SK-N-SH (cell line): Measurements from ENCODE around the gene HINFP. TPM values are rescaled to one million over a fixed set of nuclear protein-coding genes. Genes with fewer than 3 reads are reported as not detected.
"Not testable (repeated sequence)": the region's sequence is repeated elsewhere in the genome, so short reads cannot be mapped to it uniquely, and the experiment has no call there.

ENCODE experiments used
- CTCF ChIA-PET: fragments of 300-600, 350-600 bp; formaldehyde crosslinking; extraction: SDS; loops from one replicate; lab custom pipeline; 2021; lab: Yijun Ruan, JAX
- POLR2A ChIA-PET: fragments of 350-600 bp; sonication (Branson Sonifier 250); formaldehyde crosslinking; extraction: SDS; loops from one replicate; lab custom pipeline; 2020; ENCODE audit warnings: antibody characterized with exemption, inconsistent platforms; lab: Yijun Ruan, JAX
- DNase-seq: peaks from one replicate; pipeline ENCODE4 v3.0.0; 2012
- H2AFZ ChIP-seq: fragments of 200-600 bp; sonication (generic); 2 replicates; pipeline ENCODE4 v1.8.1; 2016; ENCODE audit warnings: antibody characterized with exemption, mild to moderate bottlenecking, low read depth
- H3F3A ChIP-seq: fragments of 200-600 bp; sonication (generic); replicated peaks from 2 replicates; pipeline ENCODE3; 2016; ENCODE audit warnings: antibody characterized with exemption, mild to moderate bottlenecking; ENCODE audit not compliant: insufficient read depth
- H3K27ac ChIP-seq, 2 experiments: fragments of 200-500 bp in 1 of 2; fragments of 200-600 bp in 1 of 2; sonication (Bioruptor generic) in 1 of 2; sonication (generic), shearing (Covaris generic) in 1 of 2; 2 replicates each; pipeline versions ENCODE4 v1.5.1 to v1.6.1; 2014 to 2016; ENCODE audit warnings: low read depth in 2 of 2, inconsistent platforms in 1 of 2, low read length in 1 of 2, mild to moderate bottlenecking in 1 of 2, mixed read lengths in 1 of 2
- H3K27me3 ChIP-seq: fragments of 200-600 bp; sonication (generic), shearing (Covaris generic); 2 replicates; pipeline ENCODE4 v1.6.1; 2016; ENCODE audit warnings: mixed run types; ENCODE audit not compliant: insufficient read depth
- H3K36me3 ChIP-seq, 2 experiments: fragments of 200-500 bp in 1 of 2; fragments of 200-600 bp in 1 of 2; sonication (Bioruptor generic) in 1 of 2; sonication (generic) in 1 of 2; replicated peaks in 1 of 2; 2 replicates each; pipeline versions ENCODE3 to v1.5.1; 2014 to 2016; ENCODE audit warnings: low read length in 1 of 2, mild to moderate bottlenecking in 1 of 2; ENCODE audit not compliant: insufficient read depth in 2 of 2, control insufficient read depth in 1 of 2
- H3K4me1 ChIP-seq, 2 experiments: fragments of 200-500 bp in 1 of 2; fragments of 200-600 bp in 1 of 2; sonication (Bioruptor generic) in 1 of 2; sonication (generic), shearing (Covaris generic) in 1 of 2; 2 replicates each; pipeline versions ENCODE4 v1.5.1 to v1.6.1; 2014 to 2016; ENCODE audit warnings: low read depth in 1 of 2, low read length in 1 of 2, mixed run types in 1 of 2; ENCODE audit not compliant: insufficient read depth in 2 of 2, control insufficient read depth in 1 of 2
- H3K4me2 ChIP-seq: fragments of 200-600 bp; sonication (generic), shearing (Covaris generic); 2 replicates; pipeline ENCODE4 v1.6.1; 2017; ENCODE audit warnings: mixed run types
- H3K4me3 ChIP-seq, 2 experiments: fragments of 200-500 bp in 1 of 2; fragments of 200-600 bp in 1 of 2; sonication (Bioruptor generic) in 1 of 2; sonication (generic), shearing (Covaris generic) in 1 of 2; 2 replicates each; pipeline versions ENCODE4 v1.5.1 to v1.8.1; 2014 to 2016; ENCODE audit warnings: low read depth in 2 of 2, inconsistent platforms in 1 of 2, low read length in 1 of 2, mild to moderate bottlenecking in 1 of 2, mixed read lengths in 1 of 2, moderate library complexity in 1 of 2
- H3K79me2 ChIP-seq: fragments of 200-600 bp; sonication (generic); 2 replicates; pipeline ENCODE4 v1.8.1; 2017; ENCODE audit warnings: mild to moderate bottlenecking; ENCODE audit not compliant: insufficient read depth
- H3K9ac ChIP-seq: fragments of 200-600 bp; sonication (generic); 2 replicates; pipeline ENCODE4 v1.6.1; 2017; ENCODE audit warnings: mixed run types
- H3K9me2 ChIP-seq: fragments of 200-600 bp; sonication (generic); 2 replicates; pipeline ENCODE4 v1.6.1; 2017; ENCODE audit warnings: mixed run types
- H3K9me3 ChIP-seq: fragments of 200-600 bp; sonication (generic); 2 replicates; pipeline ENCODE4 v1.6.1; 2017; ENCODE audit warnings: mixed run types, mild to moderate bottlenecking, moderate library complexity
- H4K20me1 ChIP-seq: fragments of 200-600 bp; sonication (generic); 2 replicates; pipeline ENCODE4 v1.6.1; 2017; ENCODE audit warnings: mild to moderate bottlenecking, mixed run types; ENCODE audit not compliant: insufficient read depth
- FOXM1 ChIP-seq: IDR thresholded peaks from 2 replicates; pipeline ENCODE4 v1.4.0; 2012; ENCODE audit warnings: low read depth, mild to moderate bottlenecking
- RFX5 ChIP-seq: IDR thresholded peaks from 2 replicates; pipeline ENCODE4 v1.6.1; 2012; ENCODE audit warnings: mild to moderate bottlenecking, improper control_type of control experiment, low read length
- RXRA ChIP-seq: IDR thresholded peaks from 2 replicates; pipeline ENCODE4 v1.4.0; 2012; ENCODE audit warnings: low read depth, mild to moderate bottlenecking, borderline replicate concordance
- WGBS: methylation state at CpG from one replicate; pipeline ENCODE4 v1.1.6; 2017; ENCODE audit warnings: low lambda C conversion rate; 5-methylcytosine and 5-hydroxymethylcytosine counted together
- polyA plus RNA-seq, 3 experiments: library from polyadenylated mRNA; depleted of rRNA; stranded (reverse); fragments of >200 nt; gene quantifications; 2 replicates each; pipeline ENCODE4 v1.2.3, GENCODE V29; 2012
- TF ChIP-seq, protein P1 (sequence below): IDR thresholded peaks from 2 replicates; pipeline ENCODE4 v1.4.0; 2012; ENCODE audit warnings: low read depth, borderline replicate concordance

HINFP gene
- polyA plus RNA-seq, 1 of the 3 experiments (the other 2 are of a cell fraction): 21.8 TPM

DNA sequence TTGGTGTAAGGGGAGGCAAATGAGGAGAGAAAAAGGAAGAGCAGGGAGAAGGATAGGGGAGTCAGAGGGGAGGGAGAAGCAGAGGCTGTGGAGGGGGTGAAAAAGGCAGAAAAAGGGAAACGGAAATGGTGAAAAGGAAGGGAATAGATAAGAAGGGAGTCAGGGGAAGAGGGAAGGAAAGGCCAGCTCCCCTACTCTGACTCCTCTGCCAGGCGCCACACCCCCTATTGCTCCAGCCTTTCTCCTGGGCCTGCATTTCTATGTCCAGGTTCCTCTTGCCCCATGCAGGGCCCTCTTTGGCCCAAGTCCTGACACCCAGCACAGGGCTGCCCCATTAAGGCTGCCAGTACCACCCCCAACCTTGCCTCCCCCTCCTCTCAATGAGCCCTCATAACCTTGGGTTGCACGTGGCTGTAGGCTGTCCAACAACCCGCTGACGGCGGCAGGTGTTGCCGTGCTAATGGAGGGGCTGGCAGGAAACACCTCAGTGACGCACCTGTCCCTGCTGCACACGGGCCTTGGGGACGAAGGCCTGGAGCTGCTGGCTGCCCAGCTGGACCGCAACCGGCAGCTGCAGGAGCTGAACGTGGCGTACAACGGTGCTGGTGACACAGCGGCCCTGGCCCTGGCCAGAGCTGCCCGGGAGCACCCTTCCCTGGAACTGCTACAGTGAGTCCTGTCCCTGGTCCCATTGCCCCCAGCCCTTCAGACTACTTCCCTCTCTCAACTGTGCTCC, 60.5 kb downstream of the HINFP start:
- DNase-seq: no peak
- H3K9me3 ChIP-seq: no peaks in the 10 kb centered on the region
- H3K36me3 ChIP-seq: peaks cover 4 to 25% of the 10 kb centered on the region in 2 experiments
- H3K4me3 ChIP-seq: no peak overlapping the region
- H3K27ac ChIP-seq: no peak overlapping the region
- no peak overlapping the region for H3K4me2 ChIP-seq
- peaks cover 0 to 9% of the 10 kb centered on the region in 2 experiments; a peak in 1 of 4 replicates for H3K4me1 ChIP-seq
- POLR2A ChIA-PET: no interaction called here
- no peaks in the 10 kb centered on the region for H4K20me1 ChIP-seq
- H3K79me2 ChIP-seq: no peaks in the 10 kb centered on the region
- H3K27me3 ChIP-seq: no peaks in the 10 kb centered on the region
- no peaks in the 10 kb centered on the region for H3F3A ChIP-seq
- no peak overlapping the region for H2AFZ ChIP-seq
- TF ChIP-seq, protein P1, sequence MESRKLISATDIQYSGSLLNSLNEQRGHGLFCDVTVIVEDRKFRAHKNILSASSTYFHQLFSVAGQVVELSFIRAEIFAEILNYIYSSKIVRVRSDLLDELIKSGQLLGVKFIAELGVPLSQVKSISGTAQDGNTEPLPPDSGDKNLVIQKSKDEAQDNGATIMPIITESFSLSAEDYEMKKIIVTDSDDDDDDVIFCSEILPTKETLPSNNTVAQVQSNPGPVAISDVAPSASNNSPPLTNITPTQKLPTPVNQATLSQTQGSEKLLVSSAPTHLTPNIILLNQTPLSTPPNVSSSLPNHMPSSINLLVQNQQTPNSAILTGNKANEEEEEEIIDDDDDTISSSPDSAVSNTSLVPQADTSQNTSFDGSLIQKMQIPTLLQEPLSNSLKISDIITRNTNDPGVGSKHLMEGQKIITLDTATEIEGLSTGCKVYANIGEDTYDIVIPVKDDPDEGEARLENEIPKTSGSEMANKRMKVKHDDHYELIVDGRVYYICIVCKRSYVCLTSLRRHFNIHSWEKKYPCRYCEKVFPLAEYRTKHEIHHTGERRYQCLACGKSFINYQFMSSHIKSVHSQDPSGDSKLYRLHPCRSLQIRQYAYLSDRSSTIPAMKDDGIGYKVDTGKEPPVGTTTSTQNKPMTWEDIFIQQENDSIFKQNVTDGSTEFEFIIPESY: no peak
- TF ChIP-seq RXRA (no peak), FOXM1 (no peak), RFX5 (no peak)
- TF ChIP-seq, all 33 proteins: peak for 0
- Histone ChIP-seq H3K9me2 (no peaks in the 10 kb centered on the region), H3K9ac (no peak overlapping the region)
- 95% methylated on average over 9 of the region's 17 CpGs for WGBS
- CTCF ChIA-PET: interaction anchor here (0.8 to 3.9 kb wide), 5 partner anchors 13 to 820 kb away, joined by 3 to 12 read pairs (median 3); partner anchors contain the start of gene NLRX1

DNA sequence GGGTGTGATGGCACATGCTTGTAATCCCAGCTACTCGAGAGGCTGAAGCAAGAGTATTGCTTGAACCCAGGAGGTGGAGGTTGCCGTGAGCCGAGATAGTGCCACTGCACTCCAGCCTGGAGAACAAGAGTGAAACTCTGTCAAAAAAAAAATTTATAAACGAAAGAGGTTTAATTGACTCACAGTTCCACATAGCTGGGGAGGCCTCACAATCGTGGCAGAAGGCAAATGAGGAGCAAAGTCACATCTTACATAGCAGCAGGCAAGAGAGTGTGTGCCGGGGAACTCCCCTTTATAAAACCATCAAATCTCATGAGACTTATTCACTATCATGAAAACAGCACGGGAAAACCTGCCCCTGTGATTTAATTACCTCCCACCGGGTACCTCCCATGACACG, 63.0 kb downstream of the HINFP start:
- CTCF ChIA-PET: interaction anchor here (1.8 to 3.9 kb wide), 4 partner anchors 11 to 139 kb away, joined by 5 to 12 read pairs (median 8); partner anchors contain the start of gene NLRX1
- POLR2A ChIA-PET, H3K27ac ChIP-seq, H3F3A ChIP-seq, H2AFZ ChIP-seq, H3K79me2 ChIP-seq, H4K20me1 ChIP-seq, H3K9me3 ChIP-seq, H3K9ac ChIP-seq, H3K27me3 ChIP-seq, H3K4me1 ChIP-seq, H3K4me3 ChIP-seq, H3K9me2 ChIP-seq, DNase-seq, H3K4me2 ChIP-seq: not testable (repeated sequence)
- peaks cover 0 to 20% of the 10 kb centered on the region in 2 experiments for H3K36me3 ChIP-seq
- 84% methylated on average over 7 of the region's 9 CpGs for WGBS

Other genes with a start within 250 kb of the HINFP start
- gene CXCR5, start 237.7 kb upstream of the HINFP start, polyA plus RNA-seq (2012; rRNA removed): 0.02 TPM in 1 of 2 replicates, not detected in the other
- gene BCL9L, start 195.7 kb upstream of the HINFP start, polyA plus RNA-seq (2012; rRNA removed): 4.5 and 12.1 TPM in 2 replicates
- gene UPK2, start 165.3 kb upstream of the HINFP start, polyA plus RNA-seq (2012; rRNA removed): 0.15 and 0.21 TPM in 2 replicates
- not detected in 2 replicates for gene FOXR1, start 149.8 kb upstream of the HINFP start, polyA plus RNA-seq (2012; rRNA removed)
- 16.0 and 19.8 TPM in 2 replicates for gene CENATAC, start 123.4 kb upstream of the HINFP start, polyA plus RNA-seq (2012; rRNA removed)
- gene RPS25, start 103.2 kb upstream of the HINFP start, polyA plus RNA-seq (2012; rRNA removed): 2,335 and 2,688 TPM in 2 replicates
- 299 and 368 TPM in 2 replicates for gene TRAPPC4, start 102.8 kb upstream of the HINFP start, polyA plus RNA-seq (2012; rRNA removed)
- 21.8 and 22.1 TPM in 2 replicates for gene SLC37A4, start 90.7 kb upstream of the HINFP start, polyA plus RNA-seq (2012; rRNA removed)
- gene HYOU1, start 64.4 kb upstream of the HINFP start, polyA plus RNA-seq (2012; rRNA removed): 90.8 and 105 TPM in 2 replicates
- 13.8 and 14.8 TPM in 2 replicates for gene VPS11, start 53.8 kb upstream of the HINFP start, polyA plus RNA-seq (2012; rRNA removed)
- 69.4 and 77.4 TPM in 2 replicates for gene HMBS, start 36.7 kb upstream of the HINFP start, polyA plus RNA-seq (2012; rRNA removed)
- 99.5 and 128 TPM in 2 replicates for gene DPAGT1, start 19.7 kb upstream of the HINFP start, polyA plus RNA-seq (2012; rRNA removed)
- gene C2CD2L, start 14.2 kb upstream of the HINFP start, polyA plus RNA-seq (2012; rRNA removed): 7.6 and 8.6 TPM in 2 replicates
- gene ABCG4, start 27.5 kb downstream of the HINFP start, polyA plus RNA-seq (2012; rRNA removed): 0.50 and 0.72 TPM in 2 replicates
- gene NLRX1, start 47.1 kb downstream of the HINFP start, polyA plus RNA-seq (2012; rRNA removed): 13.7 and 13.8 TPM in 2 replicates
- gene NHERF4, start 63.9 kb downstream of the HINFP start, polyA plus RNA-seq (2012; rRNA removed): not detected in 2 replicates
- 9.5 and 10.4 TPM in 2 replicates for gene CBL, start 84.8 kb downstream of the HINFP start, polyA plus RNA-seq (2012; rRNA removed)
- 22.8 and 28.4 TPM in 2 replicates for gene MCAM, start 195.6 kb downstream of the HINFP start, polyA plus RNA-seq (2012; rRNA removed)
- gene RNF26, start 212.9 kb downstream of the HINFP start, polyA plus RNA-seq (2012; rRNA removed): 26.6 and 31.9 TPM in 2 replicates
- 0.71 and 0.76 TPM in 2 replicates for gene C1QTNF5, start 219.3 kb downstream of the HINFP start, polyA plus RNA-seq (2012; rRNA removed)
- gene MFRP, start 225.1 kb downstream of the HINFP start, polyA plus RNA-seq (2012; rRNA removed): not detected in 2 replicates